ENCODE data around the gene THSD4. TPM values are rescaled to one million over a fixed set of nuclear protein-coding genes. Genes with fewer than 3 reads are reported as not detected.
"Not testable (repeated sequence)": the region's sequence is repeated elsewhere in the genome, so short reads cannot be mapped to it uniquely, and the experiment has no call there.

Gene THSD4
- total RNA-seq, 1 experiment from 2014 or later = 1.2 TPM

GRCh38 chr15:71149646-71150557, 34.6 kb downstream of the THSD4 start:
- DNase-seq (ENCODE audit: low spot score) = no peak

- peak; percentile 38 for DNase-seq (ENCODE audit: low spot score)
These were observed 35.8 kb downstream of the THSD4 start for GRCh38 chr15:71151081-71151480.

- no peak for DNase-seq (ENCODE audit: low spot score)
These were observed 37.3 kb downstream of the THSD4 start for GRCh38 chr15:71152542-71152941.

DNA sequence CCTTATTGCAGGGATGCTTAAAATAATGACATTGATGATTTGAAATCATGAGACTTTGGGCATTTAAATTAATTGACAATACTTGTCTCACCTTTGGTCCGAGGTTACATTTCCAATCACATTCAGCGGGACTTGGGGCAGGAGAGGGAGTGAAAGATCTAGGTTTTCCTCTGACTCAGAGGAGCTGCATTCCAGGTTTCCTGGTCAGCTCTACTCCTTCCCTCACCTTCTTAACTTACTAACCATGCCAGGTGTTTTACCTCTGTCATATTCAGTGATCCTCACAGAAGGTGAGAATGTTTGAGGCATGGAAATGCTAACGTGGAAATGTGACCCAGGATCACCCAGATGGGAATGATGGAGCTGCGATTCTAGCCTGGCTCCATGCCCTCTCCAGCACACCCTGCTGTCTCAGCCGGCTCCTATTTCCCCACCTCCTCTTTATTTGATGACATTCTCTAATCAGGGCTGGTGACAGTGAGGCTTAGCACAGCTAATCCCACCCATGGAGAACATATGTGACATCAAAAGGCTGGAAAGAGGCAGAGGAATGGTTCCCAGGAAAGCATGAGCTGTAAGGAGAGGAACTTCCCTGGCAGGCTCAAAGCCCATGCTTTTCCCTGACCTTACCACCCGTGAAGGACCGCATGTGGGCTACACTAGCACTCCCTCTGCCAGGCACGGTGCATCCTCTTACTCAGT, 38.7 kb downstream of the THSD4 start:
- DNase-seq (ENCODE audit: low spot score) = no peak

DNA sequence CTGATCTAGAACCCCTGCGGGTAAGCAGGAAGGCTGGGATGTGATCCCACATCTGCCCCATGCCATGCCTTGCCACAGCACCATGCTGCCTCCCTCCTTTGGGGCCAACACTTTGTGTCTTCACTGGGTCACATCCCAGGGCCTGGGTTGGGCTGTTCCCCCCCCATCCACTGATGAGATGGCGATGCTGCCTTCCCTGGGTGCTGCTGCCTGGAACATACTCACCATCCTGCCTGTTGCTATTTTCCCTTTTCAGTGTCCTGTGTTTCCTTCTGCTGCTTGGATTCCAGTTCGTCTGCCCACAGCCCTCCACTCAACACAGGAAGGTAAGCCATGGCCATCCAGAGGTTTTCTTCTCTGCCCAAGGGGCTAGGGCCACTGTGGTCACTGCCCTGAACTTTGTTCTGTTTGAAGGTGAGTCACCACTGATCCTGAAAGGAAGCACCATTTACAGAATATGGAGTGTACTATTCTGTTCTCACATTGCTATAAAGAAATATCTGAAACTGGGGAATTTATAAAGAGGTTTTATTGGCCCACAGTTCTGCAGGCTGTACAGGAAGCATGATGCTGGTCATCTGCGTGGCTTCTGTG, 39.4 kb downstream of the THSD4 start:
- DNase-seq (ENCODE audit: low spot score) = no peak

- no peak for DNase-seq (ENCODE audit: low spot score)
These were observed 40.3 kb downstream of the THSD4 start for GRCh38 chr15:71155534-71155933.

DNA sequence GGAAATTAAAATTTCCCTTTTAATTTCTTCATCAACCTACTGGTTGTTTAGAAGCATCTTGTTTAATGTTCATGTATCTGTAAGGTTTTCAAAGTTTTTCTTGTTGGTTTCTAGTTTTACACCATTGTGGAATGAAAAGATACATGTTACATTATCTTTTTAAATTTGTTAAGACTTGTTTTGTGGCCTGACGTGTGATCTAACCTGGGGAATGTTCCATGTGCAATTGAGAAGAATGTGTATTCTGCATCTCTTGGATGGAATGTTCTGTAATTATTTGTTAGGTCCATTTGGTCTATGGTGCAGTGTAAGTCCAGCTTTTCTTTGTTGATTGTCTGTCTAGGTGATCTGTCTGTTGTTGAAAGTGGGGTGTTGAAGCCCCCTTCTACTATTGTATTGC, 45.7 kb downstream of the THSD4 start:
- no peak for DNase-seq (ENCODE audit: low spot score)

GRCh38 chr15:71162309-71162708, 47.0 kb downstream of the THSD4 start:
- DNase-seq (ENCODE audit: low spot score) = no peak

DNA sequence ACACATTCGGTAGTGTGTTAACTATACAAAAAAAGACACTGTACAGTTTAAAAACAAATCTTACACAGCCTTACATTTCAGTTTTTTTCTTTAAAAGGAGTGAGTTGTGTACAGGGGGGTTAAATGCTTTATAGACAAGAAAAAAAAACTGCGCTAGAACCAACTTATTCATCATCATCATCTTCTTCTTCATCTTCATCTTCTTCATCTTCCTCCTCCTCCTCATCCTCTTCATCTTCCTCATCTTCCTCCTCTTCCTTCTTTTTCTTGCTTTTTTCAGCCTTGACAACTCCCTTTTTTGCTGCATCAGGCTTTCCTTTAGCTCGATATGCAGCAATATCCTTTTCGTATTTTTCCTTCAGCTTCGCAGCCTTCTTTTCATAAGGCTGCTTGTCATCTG, 49.3 kb downstream of the THSD4 start:
- not testable (repeated sequence) for DNase-seq (ENCODE audit: low spot score)

DNA sequence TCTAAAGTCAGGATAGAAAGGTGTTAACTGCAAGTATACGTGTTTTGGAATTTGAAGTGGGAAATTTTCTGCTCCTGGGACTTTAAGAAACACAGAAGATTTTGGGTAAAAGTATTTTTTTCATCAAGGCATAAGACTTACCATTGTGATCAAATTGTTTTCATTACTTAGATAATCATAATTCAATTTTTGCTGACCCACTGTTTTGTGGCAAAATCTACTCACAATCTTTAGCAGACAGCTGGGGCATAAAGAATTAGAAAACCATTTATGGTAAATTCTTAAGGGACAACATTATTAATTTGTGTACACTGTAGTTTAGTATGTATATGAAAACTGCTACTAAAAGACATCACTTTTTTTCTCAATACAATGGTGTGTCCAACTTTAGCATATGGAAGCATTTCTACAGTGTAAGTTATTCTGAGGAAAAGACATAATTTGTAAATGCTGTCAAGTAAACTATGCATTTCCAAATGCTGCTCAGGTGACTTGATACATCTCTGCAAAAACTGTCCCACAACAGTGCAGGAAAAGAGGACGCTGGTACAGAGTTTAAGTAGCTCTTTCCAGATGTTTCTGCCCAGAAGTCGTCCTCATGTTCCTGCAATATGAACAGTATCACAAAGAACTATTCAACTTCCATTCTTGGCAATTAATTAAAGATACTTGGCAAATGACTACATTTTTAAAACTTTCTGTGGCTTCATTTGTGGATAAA, 52.3 kb downstream of the THSD4 start:
- no peak for DNase-seq (ENCODE audit: low spot score)

GRCh38 chr15:71168166-71168834, 53.0 kb downstream of the THSD4 start:
- DNase-seq (ENCODE audit: low spot score) = no peak

DNA sequence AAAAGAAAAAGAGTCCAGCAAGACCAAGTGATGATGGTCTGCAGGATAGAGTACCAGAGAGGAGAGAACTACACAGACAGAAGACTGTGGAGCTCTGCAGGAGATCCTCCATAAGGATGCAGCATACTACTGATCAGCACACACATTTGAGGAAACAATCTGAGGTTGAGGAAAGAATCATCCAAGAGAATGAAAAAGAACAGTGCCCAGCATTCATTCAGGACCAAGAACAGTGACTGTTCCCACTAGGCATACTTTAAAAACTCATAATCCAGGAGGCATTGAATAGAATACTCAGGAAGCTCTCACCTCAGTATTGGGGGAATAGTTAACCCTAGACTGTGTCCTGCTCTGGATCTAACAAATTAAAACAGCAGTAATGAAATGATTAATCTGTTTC, 54.9 kb downstream of the THSD4 start:
- DNase-seq (ENCODE audit: low spot score) = no peak

- no peak for DNase-seq (ENCODE audit: low spot score)
These were observed 55.9 kb downstream of the THSD4 start for GRCh38 chr15:71171195-71171594.

DNA sequence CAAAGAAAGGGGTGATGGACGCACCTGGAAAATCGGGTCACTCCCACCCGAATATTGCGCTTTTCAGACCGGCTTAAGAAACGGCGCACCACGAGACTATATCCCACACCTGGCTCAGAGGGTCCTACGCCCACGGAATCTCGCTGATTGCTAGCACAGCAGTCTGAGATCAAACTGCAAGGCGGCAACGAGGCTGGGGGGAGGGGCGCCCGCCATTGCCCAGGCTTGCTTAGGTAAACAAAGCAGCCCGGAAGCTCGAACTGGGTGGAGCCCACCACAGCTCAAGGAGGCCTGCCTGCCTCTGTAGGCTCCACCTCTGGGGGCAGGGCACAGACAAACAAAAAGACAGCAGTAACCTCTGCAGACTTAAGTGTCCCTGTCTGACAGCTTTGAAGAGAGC, 59.1 kb downstream of the THSD4 start:
- not testable (repeated sequence) for DNase-seq (ENCODE audit: low spot score)

GRCh38 chr15:71180986-71181853, 65.9 kb downstream of the THSD4 start:
- DNase-seq (ENCODE audit: low spot score) = no peak

DNA sequence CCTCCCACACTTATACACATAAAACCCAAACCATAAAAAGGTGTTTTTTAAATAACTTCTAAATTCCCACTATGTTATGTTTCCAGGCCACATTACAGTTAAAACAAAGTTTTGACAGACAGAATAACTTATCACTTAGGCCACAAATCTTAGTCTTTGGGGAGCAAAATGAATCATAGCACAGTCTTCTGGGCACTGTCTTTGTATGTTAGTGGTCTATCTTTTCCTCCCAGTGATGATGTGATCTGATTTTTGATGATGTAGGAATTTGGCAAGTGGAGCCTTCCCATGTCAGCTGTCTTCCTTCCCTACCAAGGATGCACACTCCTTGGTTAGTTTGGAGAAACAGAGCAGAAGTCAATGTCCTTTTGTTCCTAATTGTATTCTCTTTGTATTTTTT, 67.3 kb downstream of the THSD4 start:
- no peak for DNase-seq (ENCODE audit: low spot score)

DNA sequence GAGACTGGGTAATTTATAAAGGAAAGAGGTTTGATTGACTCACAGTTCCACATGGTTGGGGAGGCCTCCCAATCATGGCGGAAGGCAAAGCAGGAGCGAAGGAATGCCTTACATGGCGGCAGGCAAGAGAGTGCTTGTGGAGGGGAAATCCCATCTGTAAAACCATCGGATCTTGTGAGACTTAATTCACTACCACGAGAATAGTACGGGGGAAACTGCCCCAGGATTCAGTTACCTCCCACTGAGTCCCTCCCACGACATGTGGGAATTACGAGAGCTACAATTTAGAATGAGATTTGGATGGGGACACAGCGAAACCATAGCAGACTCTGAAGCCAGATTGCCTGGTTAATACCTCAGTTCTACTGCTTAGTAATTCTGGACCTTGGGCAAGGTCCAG, 67.8 kb downstream of the THSD4 start:
- DNase-seq (ENCODE audit: low spot score) = no peak

DNA sequence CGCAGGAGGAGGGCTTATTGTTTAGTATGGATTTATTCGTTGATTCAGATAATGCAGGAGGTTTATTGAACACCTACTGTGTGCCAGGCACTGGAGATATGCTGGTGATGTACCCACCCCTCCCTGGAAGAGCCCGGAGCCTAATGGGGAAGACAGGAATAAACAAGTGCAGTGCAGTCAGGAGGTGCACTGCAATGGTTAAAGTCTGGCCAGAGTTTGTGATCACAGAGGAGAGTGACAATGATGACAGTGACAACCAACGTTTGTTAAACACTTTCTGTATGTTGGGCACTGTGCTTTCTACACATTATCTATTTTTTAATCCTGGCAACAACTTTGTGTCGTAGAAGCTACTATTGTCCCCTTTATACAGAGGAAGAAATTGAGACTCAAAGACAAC, 70.4 kb downstream of the THSD4 start:
- DNase-seq (ENCODE audit: low spot score) = no peak

DNA sequence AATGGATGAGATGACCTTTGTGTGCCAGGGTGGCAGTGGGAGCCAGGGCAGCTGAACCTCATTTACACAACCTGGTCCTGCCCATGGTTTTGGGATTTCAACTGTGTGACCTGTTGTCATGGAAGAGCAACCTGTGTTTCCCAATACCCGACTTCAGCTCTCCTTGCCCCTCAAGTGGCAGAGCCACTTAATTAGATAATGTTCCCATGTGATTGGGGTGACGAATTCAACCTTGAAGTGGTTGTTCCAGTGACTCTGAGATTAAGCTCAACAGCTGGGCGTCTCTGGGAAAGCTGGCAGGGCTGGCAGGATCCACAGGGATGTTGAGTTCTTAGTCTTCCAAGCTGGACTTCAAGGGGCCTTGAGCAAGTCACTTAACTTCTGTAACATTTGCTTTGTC, 71.0 kb downstream of the THSD4 start:
- DNase-seq (ENCODE audit: low spot score) = no peak

DNA sequence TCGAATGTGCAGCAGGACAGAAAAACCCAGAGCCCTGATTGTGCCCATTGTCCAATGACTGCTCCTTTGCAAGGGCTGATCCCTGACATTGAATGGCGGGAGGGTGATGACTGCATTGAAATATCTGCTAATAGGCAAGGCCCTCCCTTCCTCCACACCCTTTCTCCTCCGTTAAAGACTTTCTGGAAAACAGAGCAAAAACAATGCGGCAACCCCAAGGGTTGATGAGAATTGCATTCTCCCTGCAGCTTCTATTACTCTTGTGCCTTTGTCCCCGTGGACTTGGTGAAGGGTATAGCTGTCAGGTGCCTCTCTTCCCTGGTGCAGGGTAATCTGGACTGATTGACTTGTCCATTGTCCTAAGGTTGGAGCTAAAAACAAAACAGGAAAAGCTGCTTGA, 71.8 kb downstream of the THSD4 start:
- no peak for DNase-seq (ENCODE audit: low spot score)

- no peak for DNase-seq (ENCODE audit: low spot score)
These were observed 72.3 kb downstream of the THSD4 start for GRCh38 chr15:71187526-71187925.

Data from H4 (cell line).